Measurements from ENCODE around the gene GCGR.

- no peak for TF ChIP-seq EZH2phosphoT487 (IDR thresholded peaks at IDR 0.05; ENCODE audit: borderline replicate concordance, low read depth, low read length)
- TF ChIP-seq, protein P1, sequence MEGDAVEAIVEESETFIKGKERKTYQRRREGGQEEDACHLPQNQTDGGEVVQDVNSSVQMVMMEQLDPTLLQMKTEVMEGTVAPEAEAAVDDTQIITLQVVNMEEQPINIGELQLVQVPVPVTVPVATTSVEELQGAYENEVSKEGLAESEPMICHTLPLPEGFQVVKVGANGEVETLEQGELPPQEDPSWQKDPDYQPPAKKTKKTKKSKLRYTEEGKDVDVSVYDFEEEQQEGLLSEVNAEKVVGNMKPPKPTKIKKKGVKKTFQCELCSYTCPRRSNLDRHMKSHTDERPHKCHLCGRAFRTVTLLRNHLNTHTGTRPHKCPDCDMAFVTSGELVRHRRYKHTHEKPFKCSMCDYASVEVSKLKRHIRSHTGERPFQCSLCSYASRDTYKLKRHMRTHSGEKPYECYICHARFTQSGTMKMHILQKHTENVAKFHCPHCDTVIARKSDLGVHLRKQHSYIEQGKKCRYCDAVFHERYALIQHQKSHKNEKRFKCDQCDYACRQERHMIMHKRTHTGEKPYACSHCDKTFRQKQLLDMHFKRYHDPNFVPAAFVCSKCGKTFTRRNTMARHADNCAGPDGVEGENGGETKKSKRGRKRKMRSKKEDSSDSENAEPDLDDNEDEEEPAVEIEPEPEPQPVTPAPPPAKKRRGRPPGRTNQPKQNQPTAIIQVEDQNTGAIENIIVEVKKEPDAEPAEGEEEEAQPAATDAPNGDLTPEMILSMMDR (conservative IDR thresholded peaks at IDR 0.05; ENCODE audit: low read length), result no peak
Measured at GRCh38 chr17:81822996-81823819, 19.3 kb downstream of the GCGR start.

Data from OCI-LY7 (cell line).